ENCODE results near the gene TOR2A. TPM values are rescaled to one million over a fixed set of nuclear protein-coding genes. Genes with fewer than 3 reads are reported as not detected.

TOR2A gene
- total RNA-seq, 1 donor from 2014 or later = 6.4 TPM

DNA sequence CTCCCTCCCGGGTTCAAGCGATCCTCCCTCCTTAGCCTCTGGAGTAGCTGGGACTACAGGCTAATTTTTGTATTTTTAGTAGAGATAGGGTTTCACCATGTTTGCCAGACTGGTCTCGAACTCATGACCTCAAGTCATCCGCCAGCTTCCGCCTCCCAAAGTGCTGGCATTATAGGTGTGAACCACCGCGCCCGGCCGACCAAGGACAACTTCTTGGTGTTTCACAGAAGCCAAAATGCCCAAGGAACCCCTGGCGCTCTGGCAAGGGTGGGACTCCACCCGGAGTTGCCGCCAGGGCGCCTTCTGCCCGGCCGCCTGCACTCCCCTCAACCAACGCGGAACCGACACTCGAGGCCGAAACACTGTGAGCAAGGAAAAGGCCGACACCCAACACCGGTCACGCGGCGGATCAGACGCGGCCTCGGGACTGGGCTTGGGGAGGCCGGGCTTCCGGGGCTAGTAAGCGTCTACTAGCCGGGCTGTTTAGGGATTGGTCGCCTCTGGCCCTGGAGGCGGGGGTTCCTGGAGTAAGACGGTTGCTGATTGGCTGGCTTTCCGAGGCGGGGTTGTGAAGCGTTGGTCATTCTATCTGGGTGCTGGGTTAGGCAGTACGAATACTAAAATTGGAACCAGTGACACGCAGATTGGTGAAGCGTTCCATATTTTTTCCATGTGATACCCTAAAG is 36.0 kb downstream of the TOR2A start:
- peak; percentile 93 for DNase-seq (ENCODE audit: low read depth)

- no peak for DNase-seq (ENCODE audit: low read depth)
Observed at GRCh38 chr9:127698386-127698785, 36.7 kb downstream of the TOR2A start.

GRCh38 chr9:127697575-127697974 is 37.5 kb downstream of the TOR2A start:
- no peak for DNase-seq (ENCODE audit: low read depth)

GRCh38 chr9:127694890-127695720 is 40.0 kb downstream of the TOR2A start:
- no peak for DNase-seq (ENCODE audit: low read depth)

- no peak for DNase-seq (ENCODE audit: low read depth)
Observed at GRCh38 chr9:127693697-127694096, 41.4 kb downstream of the TOR2A start.

DNA sequence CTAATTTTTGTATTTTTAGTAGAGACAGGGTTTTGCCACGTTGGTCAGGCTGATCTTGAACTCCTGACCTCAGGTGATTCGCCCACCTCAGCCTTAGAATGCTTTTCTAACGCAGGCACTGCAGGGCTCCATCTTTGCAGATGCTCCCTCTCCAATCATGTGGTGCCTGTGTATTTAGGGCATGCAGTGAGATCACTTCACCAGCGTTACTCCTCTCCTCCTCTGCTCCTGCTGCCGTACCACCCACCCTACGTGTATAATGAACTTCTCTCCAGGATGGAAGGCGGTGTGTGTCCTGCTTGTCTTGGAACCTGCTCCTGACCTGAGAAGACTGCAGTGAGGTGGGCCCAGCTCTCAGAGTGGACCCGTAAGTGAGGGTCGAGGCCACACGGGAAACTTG is 42.0 kb downstream of the TOR2A start:
- DNase-seq (ENCODE audit: low read depth) = no peak

DNA sequence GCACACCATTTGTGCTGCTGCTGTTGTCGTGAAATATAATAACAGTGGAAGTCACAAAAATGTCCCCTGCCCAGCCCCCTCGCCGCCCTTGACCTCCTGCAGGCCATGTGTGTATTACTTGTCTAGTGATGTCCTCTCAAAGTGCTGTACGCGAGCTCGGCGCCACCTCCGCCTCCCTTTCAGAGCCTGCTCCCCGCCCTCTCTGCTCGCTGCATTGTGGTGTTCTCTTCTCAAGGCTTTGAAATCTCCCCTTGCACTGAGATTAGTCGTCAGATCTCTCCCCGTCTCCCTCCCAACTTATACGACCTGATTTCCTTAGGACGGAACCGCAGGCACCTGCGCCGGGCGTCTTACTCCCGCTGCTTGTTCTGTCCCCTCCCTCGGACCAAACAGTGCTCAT is 43.0 kb downstream of the TOR2A start:
- DNase-seq (ENCODE audit: low read depth) = no peak

- no peak for DNase-seq (ENCODE audit: low read depth)
Observed at GRCh38 chr9:127690735-127691134, 44.4 kb downstream of the TOR2A start.

DNA sequence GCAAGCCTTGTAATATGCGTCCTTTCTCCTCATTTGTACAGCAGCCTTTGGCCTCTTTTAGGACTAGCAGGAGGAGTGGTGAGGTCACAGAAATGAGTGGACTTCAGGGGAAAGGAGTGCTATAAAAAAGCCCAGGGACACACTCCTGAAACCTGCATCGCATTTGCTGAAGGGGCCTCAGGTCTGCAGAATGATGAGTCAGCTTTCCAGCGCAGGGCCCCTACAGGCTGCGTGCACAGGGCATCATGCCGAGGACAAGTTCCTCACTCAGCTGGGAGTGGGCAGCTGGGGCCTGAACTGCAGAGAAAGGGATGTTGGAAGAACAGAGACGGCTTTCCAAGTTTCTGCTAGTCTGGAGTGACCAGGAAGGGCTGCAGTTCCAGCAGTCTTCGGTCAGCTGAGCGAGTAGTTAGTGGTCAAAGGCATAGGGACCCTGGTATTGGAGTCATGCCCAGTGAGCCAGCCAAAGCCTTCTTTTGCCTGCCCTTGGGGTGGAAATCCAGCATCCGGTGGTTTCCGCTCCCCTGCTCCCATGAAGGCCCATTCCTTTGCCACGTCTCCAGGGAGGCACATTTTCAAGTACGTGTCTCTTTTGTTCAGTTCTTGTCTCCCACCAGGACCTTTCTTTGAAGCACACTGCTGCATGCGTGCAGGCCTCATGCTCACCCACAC is 45.6 kb downstream of the TOR2A start:
- DNase-seq (ENCODE audit: low read depth) = no peak

DNA sequence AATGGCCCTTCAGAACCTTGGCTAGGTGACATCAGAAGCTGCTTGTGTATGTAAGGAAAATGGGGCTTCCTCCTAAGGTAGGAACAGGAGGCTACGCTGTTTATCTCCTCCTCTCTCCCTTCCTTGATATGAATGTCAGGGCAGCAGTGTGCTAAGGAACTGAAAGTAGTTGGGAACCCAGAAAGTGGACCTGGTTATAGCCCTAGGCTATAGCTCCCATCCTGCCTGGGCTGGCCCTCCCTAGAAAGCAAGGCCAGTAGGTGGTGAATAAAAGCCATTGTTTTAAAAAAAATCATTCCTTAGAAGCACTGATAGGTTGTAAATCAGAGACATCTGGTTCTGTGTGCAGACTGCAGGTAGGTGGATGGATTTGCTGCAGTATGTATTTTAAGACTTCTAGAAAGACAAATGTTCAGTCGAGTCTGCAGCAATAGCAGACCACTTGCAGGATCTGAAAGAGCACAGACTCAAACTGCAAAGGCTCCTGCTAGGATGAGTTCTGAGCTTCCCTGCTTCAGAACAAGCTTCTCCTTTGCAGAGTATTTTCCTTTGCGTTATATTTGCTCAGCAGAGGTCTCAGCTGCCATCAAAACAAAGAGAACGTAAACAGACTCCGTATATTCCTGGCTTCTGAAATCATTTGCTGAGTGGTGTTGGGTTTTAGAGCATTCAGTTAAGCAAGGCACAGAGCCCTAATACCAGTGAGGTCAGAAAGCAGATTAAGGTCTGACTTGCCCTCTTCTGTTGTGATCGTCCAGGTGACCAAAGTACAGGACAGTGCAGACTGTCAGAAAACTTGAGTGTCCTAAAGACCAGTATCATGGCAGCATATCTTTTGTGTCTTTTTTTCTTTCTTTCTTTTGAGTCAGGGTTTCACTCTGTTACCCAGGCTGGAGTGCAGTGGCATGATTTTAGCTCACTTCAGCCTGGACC is 48.4 kb downstream of the TOR2A start:
- no peak for DNase-seq (ENCODE audit: low read depth)

DNA sequence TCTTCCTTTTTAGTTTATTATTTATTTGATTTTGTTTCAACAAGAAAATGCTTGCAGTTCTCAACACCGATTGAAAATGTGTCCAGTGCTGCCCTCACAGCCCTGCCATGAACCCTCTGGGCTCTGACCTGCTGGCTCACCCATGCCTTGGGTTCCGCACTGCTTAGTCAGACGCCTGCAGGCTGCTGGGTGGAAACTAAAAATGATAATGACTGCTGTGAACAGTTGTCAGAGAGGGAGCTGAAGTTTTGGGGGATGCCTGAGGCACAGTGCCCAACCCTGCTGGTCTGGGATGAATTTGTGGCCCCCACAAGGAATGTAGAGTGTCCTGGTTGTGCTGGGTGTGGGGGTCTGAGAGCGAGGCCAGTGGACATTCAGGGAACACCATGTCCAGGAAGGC is 50.5 kb downstream of the TOR2A start:
- DNase-seq (ENCODE audit: low read depth) = peak; percentile 40

GRCh38 chr9:127683723-127684122 is 51.4 kb downstream of the TOR2A start:
- no peak for DNase-seq (ENCODE audit: low read depth)

- peak; percentile 17 for DNase-seq (ENCODE audit: low read depth)
Observed at GRCh38 chr9:127682351-127683136, 52.5 kb downstream of the TOR2A start.

Other genes starting within 250 kb of the TOR2A start
- 10.8 and 37.5 TPM in 2 replicates for gene STXBP1, start 123.0 kb downstream of the TOR2A start, total RNA-seq
- 0.10 TPM in 1 of 2 replicates, not detected in the other for gene CFAP157, start 28.3 kb downstream of the TOR2A start, total RNA-seq
- 21.8 and 45.1 TPM in 2 replicates for gene PTRH1, start 19.6 kb downstream of the TOR2A start, total RNA-seq
- gene TTC16, start 19.2 kb downstream of the TOR2A start, total RNA-seq = 0.10 TPM in 1 of 2 replicates, not detected in the other
- gene SH2D3C, start 43.4 kb upstream of the TOR2A start, total RNA-seq = 0.05 and 0.17 TPM in 2 replicates
- 43.6 and 69.1 TPM in 2 replicates for gene CDK9, start 50.7 kb upstream of the TOR2A start, total RNA-seq
- 75.2 and 136 TPM in 2 replicates for gene FPGS, start 67.6 kb upstream of the TOR2A start, total RNA-seq
- 0.87 and 6.8 TPM in 2 replicates for gene ENG, start 119.4 kb upstream of the TOR2A start, total RNA-seq
- 37.3 and 43.8 TPM in 2 replicates for gene AK1, start 142.4 kb upstream of the TOR2A start, total RNA-seq
- gene ST6GALNAC6, start 164.3 kb upstream of the TOR2A start, total RNA-seq = 23.1 and 30.5 TPM in 2 replicates
- gene ST6GALNAC4, start 181.7 kb upstream of the TOR2A start, total RNA-seq = 31.8 and 33.0 TPM in 2 replicates
- gene PIP5KL1, start 195.5 kb upstream of the TOR2A start, total RNA-seq = 0.65 and 2.1 TPM in 2 replicates
- 6.4 and 7.1 TPM in 2 replicates for gene DPM2, start 202.6 kb upstream of the TOR2A start, total RNA-seq
- gene EEIG1, start 245.7 kb upstream of the TOR2A start, total RNA-seq = 5.0 and 39.1 TPM in 2 replicates

All from renal cortical epithelial cell (primary cell).